ENCODE results near the gene PACRG. TPM values are rescaled to one million over a fixed set of nuclear protein-coding genes. Genes with fewer than 3 reads are reported as not detected.

The PACRG gene
- total and polyA plus RNA-seq, 2 of the 8 experiments (the other 6 are each of a cell fraction or from before 2014, with no cell fraction given) = 0.44 to 0.54 TPM

DNA sequence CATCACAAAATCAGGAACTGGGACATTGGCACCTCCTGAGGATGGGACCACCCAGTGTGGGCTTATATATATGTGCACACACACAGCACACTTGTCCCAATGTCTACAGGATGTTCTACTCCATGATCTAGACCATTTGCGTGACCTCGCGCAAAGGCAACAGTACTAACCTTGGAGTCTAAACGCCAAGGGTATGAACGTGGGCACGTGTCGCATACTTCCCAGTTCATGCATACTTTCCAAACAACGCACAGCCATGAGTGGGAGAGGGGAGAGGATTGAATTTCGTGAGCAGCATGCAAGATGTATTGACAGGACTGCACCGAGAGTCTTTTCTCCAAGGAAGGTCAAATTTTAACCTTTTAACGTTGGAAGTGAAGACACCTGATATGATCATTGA lies 472.5 kb downstream of the PACRG start:
- ChIA-PET CTCF (ENCODE audit: partially characterized antibody) (interaction anchor here (1.3 to 1.5 kb wide), 2 partner anchors 20 to 30 kb away, joined by 3 to 4 read pairs; no protein-coding TSS in a partner anchor), POLR2A (ENCODE audit: partially characterized antibody) (no interaction called here)
- Histone ChIP-seq H4K5ac (ENCODE audit: insufficient read length, low read depth, low read length) (no peak overlapping the region), H2BK120ac (replicated peaks; ENCODE audit: low read depth, low read length) (no peak overlapping the region), H3K14ac (ENCODE audit: insufficient read length) (no peak overlapping the region), H3K27ac (ENCODE audit: low read depth, low read length) (no peak overlapping the region), H3K79me2 (ENCODE audit: control insufficient read depth in 1 of 2, insufficient read depth in 2 of 2, low read length in 2 of 2) (no peaks in the 10 kb centered on the region), H3K27me3 (replicated peaks in 1 of 4; ENCODE audit: control insufficient read depth in 3 of 4, extremely low read depth in 1 of 4, insufficient read depth in 3 of 4, low read length in 3 of 4) (no peaks in the 10 kb centered on the region), H3K4me1 (replicated peaks in 1 of 4; ENCODE audit: control insufficient read depth in 3 of 4, insufficient read depth in 4 of 4, low read length in 3 of 4) (0 out of 7 replicates have a peak, but pooled peaks cover 0 to 3% (median 0%) of the 10 kb centered on the region in 4 experiments), H2BK12ac (ENCODE audit: low read depth, low read length) (no peak overlapping the region), H3K9ac (replicated peaks in 1 of 4; ENCODE audit: extremely low read depth in 1 of 4, low read depth in 3 of 4, low read length in 3 of 4) (no peak overlapping the region), H3K36me3 (ENCODE audit: control insufficient read depth in 2 of 4, insufficient read depth in 4 of 4, low read length in 3 of 4) (no peaks in the 10 kb centered on the region), H3K4me3 (ENCODE audit: extremely low read depth in 1 of 4, insufficient read depth in 2 of 4, low read depth in 3 of 4, low read length in 4 of 4) (no peak overlapping the region), H4K20me1 (replicated peaks in 1 of 2; ENCODE audit: control insufficient read depth in 1 of 2, insufficient read depth in 2 of 2, low read length in 2 of 2) (no peaks in the 10 kb centered on the region), H3K4me2 (ENCODE audit: insufficient read depth in 1 of 2, low read depth in 2 of 2, low read length in 2 of 2) (no peak overlapping the region), H3K9me3 (ENCODE audit: insufficient read depth in 2 of 2, low read depth in 1 of 2, low read length in 1 of 2) (no peaks in the 10 kb centered on the region), H3K18ac (ENCODE audit: extremely low read depth, low read length) (no peak overlapping the region), H3K23me2 (ENCODE audit: low read depth, low read length) (no peaks in the 10 kb centered on the region), H3K56ac (replicated peaks; ENCODE audit: insufficient read length, low read depth, low read length) (no peak overlapping the region), H3K23ac (ENCODE audit: insufficient read length) (no peak overlapping the region), H3K4ac (replicated peaks; ENCODE audit: insufficient read length, low read depth, low read length) (no peak overlapping the region), H4K8ac (ENCODE audit: extremely low read depth, insufficient read depth, low read length) (no peak overlapping the region), H2BK5ac (ENCODE audit: low read depth, low read length) (no peak overlapping the region), H4K91ac (replicated peaks; ENCODE audit: insufficient read length, low read length) (no peak overlapping the region), H3K79me1 (ENCODE audit: low read depth, low read length) (no peaks in the 10 kb centered on the region), H2AFZ (ENCODE audit: low read length) (no peak overlapping the region), H2AK5ac (ENCODE audit: low read depth, low read length) (no peak overlapping the region), H2BK20ac (ENCODE audit: low read length) (peak overlapping the region; percentile 66; the same call in 1 of the 2 replicates), H2BK15ac (ENCODE audit: low read length) (no peak overlapping the region)
- DNase-seq (ENCODE audit: low read depth in 1 of 2, low spot score in 2 of 2) (no peak), FAIRE-seq (no peak)
- WGBS, 2 experiments (ENCODE audit: extremely low coverage in 1 of 2, insufficient coverage in 1 of 2, insufficient read length in 1 of 2, insufficient replicate concordance in 2 of 2, low coverage in 1 of 2, low lambda C conversion rate in 2 of 2, missing lambda C conversion rate in 1 of 2) = 95% methylated on average over 11 of the region's 11 CpGs; no CpG with 5 or more reads in 1 of the 2 experiments
- TF ChIP-seq SRF (IDR thresholded peaks at IDR 0.05; ENCODE audit: low read depth, low read length) (no peak), GTF2F1 (IDR thresholded peaks at IDR 0.05; ENCODE audit: borderline replicate concordance, low read depth, low read length) (no peak), E2F6 (IDR thresholded peaks at IDR 0.05) (no peak), EGR1 (IDR thresholded peaks at IDR 0.05; ENCODE audit: borderline replicate concordance, low read depth, low read length) (no peak), EP300 (IDR thresholded peaks at IDR 0.05; ENCODE audit: borderline replicate concordance in 1 of 2, low read depth in 2 of 2, low read length in 2 of 2) (no peak), MAX (IDR thresholded peaks at IDR 0.05) (no peak), PHF8 (conservative IDR thresholded peaks at IDR 0.05; ENCODE audit: low read depth, low read length) (no peak), HDAC6 (IDR thresholded peaks at IDR 0.05; ENCODE audit: low read depth, low read length) (no peak), CBX5 (IDR thresholded peaks at IDR 0.05; ENCODE audit: low read depth, low read length) (no peak), KDM5A (IDR thresholded peaks at IDR 0.05; ENCODE audit: low read length) (no peak)
- TF ChIP-seq, protein P1, sequence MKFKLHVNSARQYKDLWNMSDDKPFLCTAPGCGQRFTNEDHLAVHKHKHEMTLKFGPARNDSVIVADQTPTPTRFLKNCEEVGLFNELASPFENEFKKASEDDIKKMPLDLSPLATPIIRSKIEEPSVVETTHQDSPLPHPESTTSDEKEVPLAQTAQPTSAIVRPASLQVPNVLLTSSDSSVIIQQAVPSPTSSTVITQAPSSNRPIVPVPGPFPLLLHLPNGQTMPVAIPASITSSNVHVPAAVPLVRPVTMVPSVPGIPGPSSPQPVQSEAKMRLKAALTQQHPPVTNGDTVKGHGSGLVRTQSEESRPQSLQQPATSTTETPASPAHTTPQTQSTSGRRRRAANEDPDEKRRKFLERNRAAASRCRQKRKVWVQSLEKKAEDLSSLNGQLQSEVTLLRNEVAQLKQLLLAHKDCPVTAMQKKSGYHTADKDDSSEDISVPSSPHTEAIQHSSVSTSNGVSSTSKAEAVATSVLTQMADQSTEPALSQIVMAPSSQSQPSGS (IDR thresholded peaks at IDR 0.05; ENCODE audit: low read length) = no peak
